H1 (cell line): ENCODE data around the gene PIK3R6. TPM values are rescaled to one million over a fixed set of nuclear protein-coding genes. Genes with fewer than 3 reads are reported as not detected.
"Not testable (repeated sequence)": the region's sequence is repeated elsewhere in the genome, so short reads cannot be mapped to it uniquely, and the experiment has no call there.

Experiments
- CTCF ChIA-PET: fragments of 300-600 bp; sonication (Branson Sonifier 250); formaldehyde crosslinking; loops from one replicate; lab custom pipeline; 2021; ENCODE audit not compliant: partially characterized antibody; lab: Charles Lee
- POLR2A ChIA-PET: fragments of 300-600 bp; sonication (Branson Sonifier 250); formaldehyde crosslinking; loops from one replicate; lab custom pipeline; 2021; ENCODE audit warnings: inconsistent platforms; ENCODE audit not compliant: partially characterized antibody; lab: Charles Lee
- DNase-seq, 2 experiments: peaks; one replicate each; pipeline versions ENCODE4 v3.0.0 to v3.0.0-alpha.2; 2010 to 2022; ENCODE audit warnings: low spot score in 2 of 2, low read depth in 1 of 2, mixed read lengths in 1 of 2
- FAIRE-seq: peaks from 2 replicates; lab custom pipeline; 2011; peaks lifted over from hg19 to GRCh38; lab: Jason Lieb, UNC
- H2AFZ ChIP-seq: 2 replicates; pipeline ENCODE4 v1.8.1; 2012; ENCODE audit warnings: low read length, inconsistent platforms
- H2AK5ac ChIP-seq: 2 replicates; pipeline ENCODE4 v1.6.1; 2013; ENCODE audit warnings: low read depth, low read length
- H2BK120ac ChIP-seq: replicated peaks from 2 replicates; pipeline ENCODE3; 2013; ENCODE audit warnings: low read depth, low read length, inconsistent platforms
- H2BK12ac ChIP-seq: 2 replicates; pipeline ENCODE4 v1.6.1; 2013; ENCODE audit warnings: low read depth, low read length
- H2BK15ac ChIP-seq: 2 replicates; pipeline ENCODE4 v1.6.1; 2013; ENCODE audit warnings: low read length
- H2BK20ac ChIP-seq: 2 replicates; pipeline ENCODE4 v1.6.1; 2013; ENCODE audit warnings: low read length
- H2BK5ac ChIP-seq: 2 replicates; pipeline ENCODE4 v1.6.1; 2013; ENCODE audit warnings: low read depth, low read length
- H3K14ac ChIP-seq: 2 replicates; pipeline ENCODE4 v1.6.1; 2013; ENCODE audit warnings: inconsistent platforms; ENCODE audit not compliant: insufficient read length
- H3K18ac ChIP-seq: 2 replicates; pipeline ENCODE4 v1.6.1; 2013; ENCODE audit warnings: low read length; ENCODE audit errors: extremely low read depth
- H3K23ac ChIP-seq: 2 replicates; pipeline ENCODE4 v1.6.1; 2013; ENCODE audit warnings: inconsistent platforms; ENCODE audit not compliant: insufficient read length
- H3K23me2 ChIP-seq: 2 replicates; pipeline ENCODE4 v1.6.1; 2013; ENCODE audit warnings: low read depth, low read length
- H3K27ac ChIP-seq: 2 replicates; pipeline ENCODE4 v1.6.1; 2011; ENCODE audit warnings: low read depth, low read length, inconsistent platforms
- H3K27me3 ChIP-seq, 4 experiments: replicated peaks in 1 of 4; 1 replicate in 1 of 4; 2 replicates in 3 of 4; pipeline versions ENCODE4 v1.6.1 to v1.8.1; 2011 to 2013; ENCODE audit warnings: low read length in 3 of 4, mild to moderate bottlenecking in 3 of 4, inconsistent platforms in 2 of 4, mixed read lengths in 2 of 4, moderate library complexity in 1 of 4; ENCODE audit not compliant: control insufficient read depth in 3 of 4, insufficient read depth in 3 of 4; ENCODE audit errors: extremely low read depth in 1 of 4
- H3K36me3 ChIP-seq, 4 experiments: 2 replicates each; pipeline versions ENCODE4 v1.6.1 to v1.8.1; 2011 to 2013; ENCODE audit warnings: mild to moderate bottlenecking in 4 of 4, low read length in 3 of 4, moderate library complexity in 2 of 4, control low read depth in 1 of 4, inconsistent platforms in 1 of 4; ENCODE audit not compliant: insufficient read depth in 4 of 4, control insufficient read depth in 2 of 4
- H3K4ac ChIP-seq: replicated peaks from 2 replicates; pipeline ENCODE3; 2013; ENCODE audit warnings: low read length, low read depth, mixed read lengths, inconsistent platforms; ENCODE audit not compliant: insufficient read length
- H3K4me1 ChIP-seq, 4 experiments: replicated peaks in 1 of 4; 1 replicate in 1 of 4; 2 replicates in 3 of 4; pipeline versions ENCODE4 v1.6.1 to v1.8.1; 2011 to 2013; ENCODE audit warnings: low read length in 3 of 4, inconsistent platforms in 2 of 4, mixed read lengths in 1 of 4; ENCODE audit not compliant: insufficient read depth in 4 of 4, control insufficient read depth in 3 of 4
- H3K4me2 ChIP-seq, 2 experiments: 2 replicates each; pipeline versions ENCODE4 v1.6.1 to v1.8.1; 2011 to 2013; ENCODE audit warnings: low read depth in 2 of 2, low read length in 2 of 2, control low read depth in 1 of 2, inconsistent platforms in 1 of 2, mild to moderate bottlenecking in 1 of 2; ENCODE audit not compliant: insufficient read depth in 1 of 2
- H3K4me3 ChIP-seq, 4 experiments: fragments of 200-600, 300-600 bp in 1 of 4; sonication (generic), shearing (Covaris generic), sonication (Bioruptor Twin) in 1 of 4; 2 replicates each; pipeline versions ENCODE4 v1.5.1 to v1.8.1; 2011 to 2016; ENCODE audit warnings: low read length in 4 of 4, low read depth in 3 of 4, control low read depth in 2 of 4, inconsistent platforms in 2 of 4, mild to moderate bottlenecking in 2 of 4, mixed read lengths in 1 of 4, moderate library complexity in 1 of 4; ENCODE audit not compliant: insufficient read depth in 2 of 4; ENCODE audit errors: extremely low read depth in 1 of 4
- H3K56ac ChIP-seq: replicated peaks from 2 replicates; pipeline ENCODE3; 2013; ENCODE audit warnings: low read depth, mild to moderate bottlenecking, mixed read lengths, low read length, inconsistent platforms; ENCODE audit not compliant: insufficient read length
- H3K79me1 ChIP-seq: 2 replicates; pipeline ENCODE4 v1.6.1; 2013; ENCODE audit warnings: low read depth, low read length, control low read depth
- H3K79me2 ChIP-seq, 2 experiments: 2 replicates each; pipeline versions ENCODE4 v1.6.1 to v1.8.1; 2012 to 2013; ENCODE audit warnings: low read length in 2 of 2, mild to moderate bottlenecking in 2 of 2, inconsistent platforms in 1 of 2; ENCODE audit not compliant: insufficient read depth in 2 of 2, control insufficient read depth in 1 of 2
- H3K9ac ChIP-seq, 4 experiments: replicated peaks in 1 of 4; 1 replicate in 1 of 4; 2 replicates in 3 of 4; pipeline versions ENCODE4 v1.6.1 to v1.8.1; 2011 to 2013; ENCODE audit warnings: low read depth in 3 of 4, low read length in 3 of 4, control low read depth in 2 of 4, mild to moderate bottlenecking in 2 of 4, moderate library complexity in 2 of 4, inconsistent platforms in 1 of 4; ENCODE audit errors: extremely low read depth in 1 of 4
- H3K9me3 ChIP-seq, 2 experiments: 2 replicates each; pipeline versions ENCODE4 v1.6.1 to v1.8.1; 2012 to 2013; ENCODE audit warnings: mild to moderate bottlenecking in 2 of 2, moderate library complexity in 2 of 2, control low read depth in 1 of 2, inconsistent platforms in 1 of 2, low read depth in 1 of 2, low read length in 1 of 2, mixed read lengths in 1 of 2; ENCODE audit not compliant: insufficient read depth in 2 of 2
- H4K20me1 ChIP-seq, 2 experiments: replicated peaks in 1 of 2; 2 replicates each; pipeline versions ENCODE3 to v1.8.1; 2011 to 2013; ENCODE audit warnings: inconsistent platforms in 2 of 2, low read length in 2 of 2, mild to moderate bottlenecking in 1 of 2; ENCODE audit not compliant: insufficient read depth in 2 of 2, control insufficient read depth in 1 of 2
- H4K5ac ChIP-seq: 2 replicates; pipeline ENCODE4 v1.6.1; 2013; ENCODE audit warnings: low read length, low read depth, mixed read lengths, inconsistent platforms; ENCODE audit not compliant: insufficient read length
- H4K8ac ChIP-seq: 2 replicates; pipeline ENCODE4 v1.8.0; 2013; ENCODE audit warnings: mild to moderate bottlenecking, moderate library complexity, low read length, inconsistent platforms; ENCODE audit not compliant: insufficient read depth; ENCODE audit errors: extremely low read depth
- H4K91ac ChIP-seq: replicated peaks from 2 replicates; pipeline ENCODE3; 2013; ENCODE audit warnings: low read length, mixed read lengths, inconsistent platforms; ENCODE audit not compliant: insufficient read length
- BCL11A ChIP-seq, 2 experiments: IDR thresholded peaks; one replicate each; pipeline ENCODE4 v1.6.1; 2011; ENCODE audit warnings: low read depth in 2 of 2, low read length in 2 of 2, mild to moderate bottlenecking in 2 of 2
- GTF2F1 ChIP-seq: IDR thresholded peaks from 2 replicates; pipeline ENCODE4 v1.6.1; 2012; ENCODE audit warnings: low read depth, low read length, improper control_type of control experiment, borderline replicate concordance
- POU5F1 ChIP-seq: IDR thresholded peaks from 2 replicates; pipeline ENCODE4 v1.6.1; 2011; ENCODE audit warnings: low read depth, mild to moderate bottlenecking, low read length, moderate library complexity
- SRF ChIP-seq: IDR thresholded peaks from 2 replicates; pipeline ENCODE4 v1.6.1; 2011; ENCODE audit warnings: mild to moderate bottlenecking, low read depth, low read length, moderate library complexity
- TAF1 ChIP-seq: IDR thresholded peaks from 2 replicates; pipeline ENCODE4 v1.6.1; 2011; ENCODE audit warnings: mild to moderate bottlenecking, low read depth, low read length
- WGBS, 2 experiments: shearing (Covaris generic) in 1 of 2; methylation state at CpG; one replicate each; pipeline versions ENCODE4 v1.1.6 to v1.1.7; 2013 to 2015; ENCODE audit warnings: low lambda C conversion rate in 2 of 2, mixed read lengths in 2 of 2, inconsistent platforms in 1 of 2, low coverage in 1 of 2, missing lambda C conversion rate in 1 of 2; ENCODE audit not compliant: insufficient replicate concordance in 2 of 2, insufficient coverage in 1 of 2, insufficient read length in 1 of 2; ENCODE audit errors: extremely low coverage in 1 of 2, missing lambda C conversion rate in 1 of 2; 5-methylcytosine and 5-hydroxymethylcytosine counted together
- polyA plus RNA-seq, 7 experiments: library from polyadenylated mRNA; depleted of rRNA in 3 of 7; stranded (reverse) in 5 of 7; unstranded in 2 of 7; fragments of >200 nt in 5 of 7; fragments of 200-250 nt in 2 of 7; gene quantifications; 1 replicate in 5 of 7; 2 replicates in 1 of 7; 4 replicates in 1 of 7; pipeline versions ENCODE4 v1.2.1 to v1.2.3, GENCODE V29; 2011 to 2013; ENCODE audit warnings: missing spikeins in 2 of 7, mixed read lengths in 2 of 7
- total RNA-seq: library from RNA; stranded (reverse); fragmentation: NEBNext Ultra II Directional; extraction: Animal tissue kit (Norgen Biotek cat#: 25700); gene quantifications from 2 replicates; pipeline ENCODE4 v1.2.1, GENCODE V29; 2021
- TF ChIP-seq, protein P1 (sequence below): IDR thresholded peaks from 2 replicates; pipeline ENCODE4 v1.6.1; 2012; ENCODE audit warnings: inconsistent platforms

PIK3R6 gene
- total and polyA plus RNA-seq, 2 of the 8 experiments (the other 6 are each of a cell fraction or from before 2014, with no cell fraction given): 0.24 to 1.2 TPM

DNA sequence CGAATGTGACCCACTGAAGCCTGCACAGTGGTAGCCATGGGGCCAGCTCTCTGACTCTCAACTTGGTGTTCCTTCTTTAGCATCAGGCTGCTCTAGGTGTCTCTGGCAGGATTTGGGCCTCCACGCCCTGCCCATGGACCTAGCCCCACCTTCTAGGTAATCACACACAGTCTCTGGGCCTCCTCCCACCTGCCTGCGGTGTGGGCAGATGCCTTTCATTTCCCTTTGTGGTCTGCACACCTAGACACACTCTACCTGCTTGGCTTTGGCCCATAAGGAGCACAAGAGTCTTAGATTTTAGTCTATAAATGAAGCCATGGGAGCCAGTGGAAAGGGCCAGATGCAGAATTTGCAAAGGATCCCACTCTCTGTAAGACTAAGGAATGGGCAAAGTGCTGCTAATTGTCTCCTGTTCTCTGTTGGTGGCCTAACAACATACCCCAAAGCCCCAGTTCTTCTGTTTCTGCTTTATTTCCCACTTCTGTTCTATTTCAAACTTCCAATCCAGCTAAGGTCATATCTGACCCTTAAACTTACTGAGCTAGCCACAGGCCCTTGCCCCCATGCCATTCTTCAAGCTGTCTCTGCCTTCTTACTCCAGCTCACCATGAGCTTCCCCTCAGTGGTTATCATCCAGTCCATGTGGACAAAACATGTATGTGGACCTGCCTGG, 61.1 kb downstream of the PIK3R6 start (continued):
- TF ChIP-seq, protein P1, sequence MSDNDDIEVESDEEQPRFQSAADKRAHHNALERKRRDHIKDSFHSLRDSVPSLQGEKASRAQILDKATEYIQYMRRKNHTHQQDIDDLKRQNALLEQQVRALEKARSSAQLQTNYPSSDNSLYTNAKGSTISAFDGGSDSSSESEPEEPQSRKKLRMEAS: no peak
- TF ChIP-seq SRF: no peak
- no peak for TF ChIP-seq POU5F1
- no peak for TF ChIP-seq TAF1
- no peak for TF ChIP-seq BCL11A (IDR thresholded peaks at IDR 0.05; ENCODE audit: low read depth in 2 of 2, low read length in 2 of 2)
- no peak for TF ChIP-seq GTF2F1

DNA sequence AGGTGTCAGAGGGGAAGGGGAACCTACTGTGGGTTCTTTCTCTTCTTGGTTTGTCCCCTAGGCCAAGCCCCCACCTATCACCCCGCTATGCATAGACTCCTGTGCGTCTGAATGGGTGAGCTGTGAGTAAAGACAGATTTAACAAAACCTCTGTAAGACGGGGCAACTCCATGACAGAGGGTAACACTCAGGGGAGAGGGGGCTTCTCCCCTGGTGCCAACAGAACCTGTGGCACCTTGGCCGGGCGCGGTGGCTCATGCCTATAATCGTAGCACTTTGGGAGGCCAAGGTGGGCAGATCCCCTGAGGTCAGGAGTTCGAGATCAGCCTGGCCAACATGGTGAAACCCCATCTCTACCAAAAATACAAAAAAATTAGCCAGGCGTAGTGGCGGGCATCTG, 62.1 kb downstream of the PIK3R6 start:
- H3K9me3 ChIP-seq, H4K8ac ChIP-seq, H2BK12ac ChIP-seq, H3K23ac ChIP-seq, H3K23me2 ChIP-seq, H3K79me2 ChIP-seq, H2AFZ ChIP-seq, H3K4ac ChIP-seq, POLR2A ChIA-PET, H3K9ac ChIP-seq, H3K18ac ChIP-seq, H2BK120ac ChIP-seq, H3K36me3 ChIP-seq, H3K27ac ChIP-seq, H3K4me2 ChIP-seq, H3K4me3 ChIP-seq, H3K14ac ChIP-seq, H3K27me3 ChIP-seq, H2BK15ac ChIP-seq, H2BK5ac ChIP-seq, H2AK5ac ChIP-seq, H2BK20ac ChIP-seq, H4K91ac ChIP-seq, H4K5ac ChIP-seq, H3K79me1 ChIP-seq, FAIRE-seq, H3K56ac ChIP-seq, H4K20me1 ChIP-seq, H3K4me1 ChIP-seq: not testable (repeated sequence)
- CTCF ChIA-PET: interaction anchor here (0.6 to 8.2 kb wide), 8 partner anchors 20 to 221 kb away, joined by 3 to 107 read pairs (median 11); no protein-coding TSS in a partner anchor
- peak in 1 of 2 experiments; percentile 23 for DNase-seq
- 90% methylated on average over 10 of the region's 10 CpGs; no CpG with 5 or more reads in 1 of the 2 experiments for WGBS, 2 experiments
